GM18909 (cell line): ENCODE measurements around the gene IL1R2.

ENCODE experiments used
- ATAC-seq: cut with Tn5 transposase; IDR thresholded peaks from one replicate; pipeline ENCODE4 v1.9.1; 2021; ENCODE audit warnings: mild to moderate bottlenecking; ENCODE audit not compliant: unreplicated experiment, poor library complexity

IL1R2 gene

DNA sequence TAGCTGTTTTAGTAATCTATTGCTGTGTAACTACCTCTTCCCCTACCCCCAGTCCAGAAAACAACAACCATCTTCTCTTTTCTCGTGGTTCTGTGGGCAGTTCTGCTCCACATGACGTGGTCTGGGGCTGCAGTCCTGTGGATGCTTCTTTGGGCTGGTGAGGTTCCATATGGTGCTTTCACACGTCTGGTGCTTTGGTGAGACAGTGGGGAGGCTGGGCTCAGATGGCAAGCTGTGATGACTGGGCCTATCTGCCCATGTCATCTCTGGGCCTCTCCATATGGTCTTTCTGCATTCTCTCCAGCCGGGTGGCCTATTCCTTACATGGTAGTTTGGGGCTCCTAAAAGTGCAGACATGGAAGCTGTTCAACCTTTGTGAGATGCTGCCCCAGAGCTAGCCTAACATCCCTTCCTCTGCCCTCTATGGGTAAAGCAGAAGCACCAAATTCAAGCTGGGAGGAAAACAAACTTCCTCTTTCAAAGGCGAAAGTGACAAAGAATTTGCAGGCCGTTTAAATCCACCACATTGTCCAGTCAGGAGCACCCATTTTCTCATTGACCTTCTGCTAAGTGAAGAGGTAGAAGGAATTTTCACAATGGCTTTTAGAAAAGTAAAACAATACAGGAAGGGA is 82.5 kb downstream of the IL1R2 start:
- peak; percentile 59 for ATAC-seq

DNA sequence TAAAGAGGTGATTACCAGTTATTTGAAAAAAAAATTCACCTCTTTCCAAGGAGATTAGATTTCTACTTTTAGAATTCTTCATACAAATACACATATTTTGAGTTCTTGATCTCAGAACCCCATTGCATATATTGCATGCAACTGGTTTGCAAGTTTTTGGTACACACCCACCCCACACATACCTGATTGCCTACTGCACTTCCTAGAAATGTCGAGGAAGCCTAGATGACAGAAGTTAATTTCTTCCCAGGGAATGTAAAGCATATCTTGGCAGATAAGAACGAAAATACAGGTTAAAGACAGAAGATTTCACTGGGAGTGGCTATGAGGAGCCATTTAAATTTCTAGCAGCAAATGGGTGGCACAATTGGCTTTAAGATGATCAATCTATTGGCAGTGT is 83.7 kb downstream of the IL1R2 start:
- no peak for ATAC-seq

DNA sequence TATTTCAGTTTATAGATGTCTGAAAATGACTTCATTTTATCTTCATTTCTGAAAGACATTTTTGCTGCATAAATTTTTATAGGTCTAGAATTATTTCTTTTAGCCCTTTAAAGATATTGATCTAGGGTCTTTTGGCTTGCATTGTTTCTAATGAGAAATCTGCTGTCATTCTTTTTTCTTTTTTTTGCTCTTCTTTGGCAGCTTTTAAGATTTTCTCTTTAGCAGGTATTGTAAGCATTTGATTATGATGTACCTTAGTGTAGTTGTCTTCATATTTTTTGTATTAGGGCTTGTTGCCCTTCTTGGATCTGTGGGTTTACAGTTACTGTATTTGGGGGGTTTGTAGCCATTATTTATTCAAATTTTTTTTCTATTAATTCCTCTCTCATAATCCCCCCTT is 84.8 kb downstream of the IL1R2 start:
- no peak for ATAC-seq
